IPS-11a (cell line): ENCODE results near the gene PARP14.
"Not testable (repeated sequence)": the region's sequence is repeated elsewhere in the genome, so short reads cannot be mapped to it uniquely, and the experiment has no call there.

Experiments used
- H3K4me3 ChIP-seq: one replicate; pipeline ENCODE4 v1.5.1; 2013; ENCODE audit warnings: low read depth, low read length, control low read depth

PARP14 gene

DNA sequence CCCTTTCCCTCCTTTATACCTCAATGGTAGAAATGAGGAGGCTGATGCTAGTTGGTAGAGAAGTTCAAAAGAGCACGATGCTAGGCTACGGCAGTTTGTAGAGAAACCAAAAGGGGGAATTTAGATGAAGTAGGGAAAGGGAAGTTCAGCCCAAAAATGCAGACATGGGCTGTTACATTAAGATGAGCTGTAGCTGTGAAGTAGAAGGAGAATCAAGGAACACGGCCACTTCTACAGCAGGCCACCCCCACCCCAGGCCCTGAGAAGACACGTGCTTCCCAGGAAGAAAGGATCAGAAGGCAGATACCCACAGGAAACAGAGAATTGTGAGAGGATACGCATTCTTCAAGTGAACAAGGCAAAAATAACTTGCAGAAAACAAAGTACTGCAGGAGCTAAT, 2.1 kb upstream of the PARP14 start:
- no peak overlapping the region for H3K4me3 ChIP-seq

DNA sequence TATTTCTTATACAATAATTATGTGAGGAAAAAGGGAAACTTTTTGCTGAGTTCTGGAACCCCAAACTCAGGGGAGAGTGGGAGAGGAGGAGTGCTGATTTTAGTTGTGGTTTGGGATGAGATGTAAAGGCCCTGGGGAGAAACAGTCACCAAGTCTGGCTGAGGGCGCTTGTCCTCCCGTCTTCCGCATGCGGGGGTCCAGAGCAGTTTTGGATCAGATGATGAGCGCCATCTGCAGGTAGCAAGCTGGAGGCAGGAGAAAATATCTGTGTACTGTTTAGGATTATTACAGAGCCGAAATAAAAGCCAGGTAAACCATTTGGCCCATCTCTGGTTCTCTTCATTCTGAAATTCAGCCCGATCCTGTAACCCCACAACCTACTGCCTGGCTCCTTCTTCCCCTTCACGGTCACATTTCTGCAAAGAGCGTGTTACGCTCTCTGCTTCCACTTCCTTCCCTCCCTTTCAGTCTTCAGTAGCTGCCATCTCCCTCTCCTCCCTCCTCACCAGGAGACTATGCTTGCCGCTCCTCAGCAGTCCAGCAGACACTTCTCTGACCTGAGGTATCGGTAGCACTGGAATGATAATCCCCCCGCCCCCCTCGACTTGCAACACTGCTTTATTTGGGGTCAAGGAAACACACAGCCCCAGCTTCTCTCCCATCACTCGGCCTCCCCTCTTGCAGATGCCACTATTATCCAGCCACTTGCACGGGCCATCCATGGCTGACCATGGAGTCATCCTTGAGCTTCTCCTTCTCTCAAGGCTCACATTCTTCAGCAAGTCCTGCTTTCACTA, 1.4 kb upstream of the PARP14 start:
- H3K4me3 ChIP-seq = no peak overlapping the region

DNA sequence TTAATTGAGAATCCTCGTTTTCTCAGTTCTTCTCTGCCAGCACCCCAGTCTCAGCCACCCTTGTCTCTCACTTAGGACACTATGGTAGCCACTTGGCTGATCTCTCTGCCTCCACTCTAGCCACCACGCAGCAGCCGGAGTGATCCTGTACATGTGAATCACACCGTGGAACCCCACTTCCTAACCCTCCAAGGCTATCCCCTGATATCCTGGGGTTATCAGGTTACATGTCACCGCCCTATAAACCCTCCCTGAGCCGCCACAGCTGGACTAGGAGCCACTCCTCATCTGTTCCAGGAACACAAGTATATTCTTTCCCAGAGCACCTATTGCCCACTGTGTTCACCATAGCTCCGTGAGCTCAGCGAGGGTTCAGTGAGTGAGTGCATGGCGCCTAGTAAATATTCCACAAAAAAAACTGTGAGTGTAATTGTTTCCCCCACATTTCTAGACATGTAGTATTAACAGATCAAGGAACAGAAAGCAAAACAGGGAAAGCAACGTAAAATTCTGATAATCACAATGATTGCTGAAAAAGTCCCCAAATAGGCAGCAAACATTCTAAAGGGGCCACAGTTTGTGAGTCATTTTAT, 661 bp upstream of the PARP14 start:
- peak overlapping the region; percentile 71 for H3K4me3 ChIP-seq

GRCh38 chr3:122681284-122681973, 790 bp downstream of the PARP14 start:
- peak overlapping the region; percentile 71 for H3K4me3 ChIP-seq

GRCh38 chr3:122681974-122682409, 1.4 kb downstream of the PARP14 start:
- no peak overlapping the region for H3K4me3 ChIP-seq

GRCh38 chr3:122682778-122683411, 2.3 kb downstream of the PARP14 start:
- not testable (repeated sequence) for H3K4me3 ChIP-seq

GRCh38 chr3:122687298-122687697, 6.7 kb downstream of the PARP14 start:
- H3K4me3 ChIP-seq = no peak overlapping the region

DNA sequence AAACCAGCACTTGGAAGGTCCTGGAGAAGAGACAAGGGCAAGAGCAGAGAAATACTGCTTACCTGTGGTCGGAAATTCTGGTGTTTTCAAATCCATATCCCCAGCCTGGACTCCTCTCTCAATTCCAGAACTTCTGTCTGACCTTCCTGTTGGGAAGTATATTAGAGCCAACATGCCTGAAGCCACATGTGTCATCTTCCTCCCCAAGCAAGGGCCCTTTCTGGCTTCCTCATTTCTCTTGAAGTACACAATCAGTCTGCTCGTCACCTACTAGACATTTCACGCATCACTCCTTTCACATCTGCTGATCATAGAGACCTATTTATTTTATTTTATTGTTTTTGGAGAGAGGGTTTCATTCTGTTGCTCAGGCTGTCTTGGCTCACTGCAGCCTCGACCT, 8.4 kb downstream of the PARP14 start:
- H3K4me3 ChIP-seq = no peak overlapping the region

DNA sequence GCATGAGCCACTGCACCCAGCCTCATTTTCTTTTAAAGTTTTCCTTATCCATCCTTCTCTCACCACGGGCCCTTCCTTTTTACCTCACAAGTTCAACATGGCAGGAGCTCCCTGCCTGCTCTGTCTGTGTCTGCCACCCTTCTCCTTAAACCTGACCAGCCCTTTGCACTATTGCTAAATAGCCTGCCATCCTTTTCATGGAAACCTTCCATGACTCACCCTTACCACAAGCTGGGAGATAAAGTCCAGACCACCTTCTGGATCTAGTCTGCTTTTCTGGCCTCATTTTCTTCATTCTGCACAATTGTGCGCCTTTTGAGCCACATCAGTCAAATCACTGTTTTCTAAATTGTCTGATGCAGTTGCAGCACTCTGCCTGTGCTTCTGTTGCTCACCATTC, 8.9 kb downstream of the PARP14 start:
- no peak overlapping the region for H3K4me3 ChIP-seq

- no peak overlapping the region for H3K4me3 ChIP-seq
These were observed 9.5 kb downstream of the PARP14 start for GRCh38 chr3:122690096-122690495.

DNA sequence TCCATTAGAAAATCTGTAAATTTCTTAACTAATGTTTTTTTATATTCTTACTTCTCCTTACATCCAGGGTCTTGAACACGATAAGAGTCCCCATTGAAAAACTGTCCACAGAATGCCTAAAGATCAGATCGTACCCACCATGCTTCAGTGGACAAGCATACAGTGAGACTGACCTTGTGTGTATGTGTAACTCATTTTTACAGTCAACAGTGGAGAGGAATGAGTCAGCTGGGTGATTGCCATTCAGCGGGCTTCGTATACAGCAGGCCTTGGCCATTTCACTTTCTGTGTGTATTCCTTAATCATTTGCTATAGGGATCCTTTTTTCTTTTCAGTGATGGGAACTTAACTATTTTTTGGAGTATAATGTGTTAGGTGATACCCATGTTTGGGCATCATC, 10.6 kb downstream of the PARP14 start:
- H3K4me3 ChIP-seq = no peak overlapping the region

DNA sequence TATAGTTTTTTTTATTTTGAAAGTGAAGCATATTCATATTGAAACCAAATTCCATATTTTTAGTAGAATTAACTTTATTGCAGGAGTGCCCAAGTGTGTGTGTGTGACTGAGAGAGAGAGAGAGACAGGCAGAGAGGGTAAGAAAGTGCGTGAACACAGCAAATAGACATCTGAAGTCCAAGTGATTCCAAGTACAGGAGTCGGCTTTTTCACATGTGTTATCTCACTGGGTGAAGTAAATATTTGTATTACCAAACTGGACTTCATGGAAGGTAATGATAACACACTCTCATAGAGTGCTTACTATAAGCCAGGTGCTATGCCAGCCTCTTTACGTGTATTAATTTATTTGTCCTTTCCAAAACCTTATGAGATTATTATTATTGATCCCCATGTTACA, 12.0 kb downstream of the PARP14 start:
- no peak overlapping the region for H3K4me3 ChIP-seq

- no peak overlapping the region for H3K4me3 ChIP-seq
These were observed 14.3 kb downstream of the PARP14 start for GRCh38 chr3:122694966-122695365.

DNA sequence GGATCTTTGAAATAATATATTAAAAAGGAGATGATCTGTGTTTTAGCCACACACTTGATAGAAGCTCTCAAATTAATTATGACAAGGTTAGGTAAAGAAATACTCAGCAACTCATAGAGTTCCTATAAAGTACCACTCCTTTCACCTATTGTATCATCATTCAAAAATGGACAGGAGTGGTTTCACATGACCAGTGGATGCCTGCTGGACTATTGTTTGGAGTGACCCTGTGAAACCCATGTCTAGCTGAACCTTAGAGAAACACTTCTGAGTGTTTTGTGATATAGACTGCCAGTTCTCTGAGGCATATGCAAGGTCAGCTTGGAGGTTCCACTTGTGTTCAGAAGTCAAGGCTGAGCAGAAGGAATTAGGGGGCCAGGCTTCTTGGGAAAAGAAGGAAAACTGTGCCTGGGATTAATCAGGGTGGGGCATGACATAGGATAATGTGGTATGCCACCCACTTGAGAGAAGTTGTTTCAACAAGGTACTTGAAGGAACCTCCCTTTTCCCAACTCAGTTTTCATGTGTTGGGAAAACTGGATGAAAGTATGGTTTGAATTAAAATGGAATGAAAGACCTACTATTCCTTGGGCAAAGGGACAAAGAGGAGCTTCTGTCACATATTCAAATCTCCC, 15.4 kb downstream of the PARP14 start:
- no peak overlapping the region for H3K4me3 ChIP-seq

DNA sequence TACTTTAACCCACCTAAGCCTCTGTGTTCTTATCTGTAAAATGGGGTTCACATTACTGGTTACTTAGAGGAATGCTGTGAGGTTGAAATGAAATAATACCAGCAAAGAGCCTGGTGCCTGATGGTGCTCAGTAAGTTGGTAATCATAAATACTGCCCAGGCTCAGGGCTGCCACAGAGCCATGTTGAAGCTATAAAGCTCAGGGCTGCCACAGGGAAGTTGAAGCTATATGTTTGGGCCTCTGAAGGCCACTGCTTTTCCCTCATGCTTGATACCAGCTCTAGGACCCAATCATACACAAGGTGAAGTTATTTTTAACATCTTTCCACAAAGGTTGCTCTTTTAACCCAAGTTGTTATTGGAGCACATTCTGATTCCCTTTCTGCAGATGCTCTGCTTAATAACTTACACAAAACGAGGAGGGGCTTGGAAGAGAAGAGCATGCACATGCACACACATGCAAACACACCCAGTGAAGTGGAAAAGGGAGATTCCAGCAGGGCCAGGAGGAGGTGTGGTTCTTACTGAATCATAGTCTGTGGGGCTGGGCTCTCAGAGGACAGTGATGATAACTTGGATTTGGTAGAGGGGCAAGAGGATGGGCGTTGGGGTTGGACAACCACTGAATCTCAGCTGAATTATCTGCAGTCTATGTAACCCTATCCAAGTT, 17.4 kb downstream of the PARP14 start:
- H3K4me3 ChIP-seq = no peak overlapping the region

DNA sequence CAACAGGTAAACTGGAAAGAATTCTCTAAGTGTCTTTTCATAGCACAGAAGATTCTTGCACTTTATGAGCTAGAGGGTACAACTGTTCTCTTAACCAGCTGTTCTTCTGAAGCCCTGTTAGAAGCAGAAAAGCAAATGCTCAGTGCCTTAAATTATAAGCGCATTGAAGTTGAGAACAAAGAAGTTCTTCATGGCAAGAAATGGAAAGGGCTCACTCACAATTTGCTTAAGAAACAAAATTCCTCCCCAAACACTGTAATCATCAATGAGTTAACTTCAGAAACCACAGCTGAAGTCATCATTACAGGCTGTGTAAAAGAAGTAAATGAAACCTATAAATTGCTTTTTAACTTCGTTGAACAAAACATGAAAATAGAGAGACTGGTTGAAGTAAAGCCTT, 19.6 kb downstream of the PARP14 start:
- no peak overlapping the region for H3K4me3 ChIP-seq

DNA sequence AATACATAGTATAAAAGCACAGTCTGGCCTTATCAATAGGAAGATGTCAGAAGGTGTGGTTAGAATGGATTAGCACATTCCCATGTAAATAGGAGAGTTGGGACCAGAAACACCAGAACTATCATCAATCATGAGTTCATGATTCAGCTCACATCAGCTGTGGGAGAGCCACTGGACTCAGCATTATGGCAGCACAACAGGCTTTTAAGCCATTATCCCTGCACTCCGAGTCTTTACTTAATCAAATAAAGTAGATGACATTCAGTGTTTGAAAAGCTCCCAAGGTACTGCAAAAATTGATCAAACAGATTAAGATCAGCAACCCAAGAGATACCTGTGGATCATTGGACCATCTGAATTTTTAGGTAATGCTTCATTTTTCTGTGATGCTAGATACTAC, 24.7 kb downstream of the PARP14 start:
- H3K4me3 ChIP-seq = no peak overlapping the region

- not testable (repeated sequence) for H3K4me3 ChIP-seq
These were observed 30.1 kb downstream of the PARP14 start for GRCh38 chr3:122710616-122711251.

GRCh38 chr3:122714273-122714672, 33.6 kb downstream of the PARP14 start:
- no peak overlapping the region for H3K4me3 ChIP-seq

DNA sequence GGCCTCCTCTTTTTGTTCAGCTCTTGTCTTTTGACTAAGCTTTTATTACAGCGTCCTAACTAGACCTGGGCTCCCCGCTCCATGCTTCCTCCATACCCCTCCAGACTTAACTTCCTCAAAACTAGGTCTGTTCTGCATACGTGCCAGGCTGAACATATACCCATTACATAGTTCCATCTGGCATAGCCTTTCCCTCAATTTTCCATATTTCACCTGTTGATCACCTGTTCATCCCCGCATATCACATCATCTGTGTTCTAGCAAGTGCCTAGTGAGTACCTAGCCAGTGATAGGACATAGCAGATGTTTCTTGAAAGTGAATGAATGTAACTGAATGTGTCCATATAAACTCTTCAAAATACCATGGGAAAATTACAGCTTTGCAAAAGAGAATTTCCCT, 36.0 kb downstream of the PARP14 start:
- H3K4me3 ChIP-seq = no peak overlapping the region
